ENCODE results near the gene CIB1. TPM values are rescaled to one million over a fixed set of nuclear protein-coding genes. Genes with fewer than 3 reads are reported as not detected.

The CIB1 gene
- total RNA-seq, 1 donor from 2014 or later = 50.9 TPM

- H3K27me3 ChIP-seq = no peaks in the 10 kb centered on the region
- H3K4me3 ChIP-seq = peak overlapping the region in 1 of 2 donors; percentile 71
- TF ChIP-seq, protein P1, sequence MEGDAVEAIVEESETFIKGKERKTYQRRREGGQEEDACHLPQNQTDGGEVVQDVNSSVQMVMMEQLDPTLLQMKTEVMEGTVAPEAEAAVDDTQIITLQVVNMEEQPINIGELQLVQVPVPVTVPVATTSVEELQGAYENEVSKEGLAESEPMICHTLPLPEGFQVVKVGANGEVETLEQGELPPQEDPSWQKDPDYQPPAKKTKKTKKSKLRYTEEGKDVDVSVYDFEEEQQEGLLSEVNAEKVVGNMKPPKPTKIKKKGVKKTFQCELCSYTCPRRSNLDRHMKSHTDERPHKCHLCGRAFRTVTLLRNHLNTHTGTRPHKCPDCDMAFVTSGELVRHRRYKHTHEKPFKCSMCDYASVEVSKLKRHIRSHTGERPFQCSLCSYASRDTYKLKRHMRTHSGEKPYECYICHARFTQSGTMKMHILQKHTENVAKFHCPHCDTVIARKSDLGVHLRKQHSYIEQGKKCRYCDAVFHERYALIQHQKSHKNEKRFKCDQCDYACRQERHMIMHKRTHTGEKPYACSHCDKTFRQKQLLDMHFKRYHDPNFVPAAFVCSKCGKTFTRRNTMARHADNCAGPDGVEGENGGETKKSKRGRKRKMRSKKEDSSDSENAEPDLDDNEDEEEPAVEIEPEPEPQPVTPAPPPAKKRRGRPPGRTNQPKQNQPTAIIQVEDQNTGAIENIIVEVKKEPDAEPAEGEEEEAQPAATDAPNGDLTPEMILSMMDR (IDR thresholded peaks at IDR 0.05) = no peak
- no peak for DNase-seq (ENCODE audit: low spot score in 2 of 2)
- peaks cover 4 to 27% of the 10 kb centered on the region in 2 donors for H3K4me1 ChIP-seq
- intact Hi-C loops (cut with DNase I) = no loop called here
- no peaks in the 10 kb centered on the region for H3K9me3 ChIP-seq
- H3K27ac ChIP-seq = no peak overlapping the region
- peaks cover 22 to 37% of the 10 kb centered on the region in 2 donors for H3K36me3 ChIP-seq
These were observed 34.7 kb upstream of the CIB1 start for GRCh38 chr15:90268415-90268814.

- TF ChIP-seq, protein P1 (IDR thresholded peaks at IDR 0.05) = no peak
- H3K36me3 ChIP-seq = peaks cover 12 to 18% of the 10 kb centered on the region in 2 donors
- no peaks in the 10 kb centered on the region for H3K9me3 ChIP-seq
- H3K27me3 ChIP-seq = no peaks in the 10 kb centered on the region
- intact Hi-C loops (cut with DNase I) = no loop called here
- peak overlapping the region; percentile 62 to 71 for H3K4me3 ChIP-seq
- peaks cover 4 to 27% of the 10 kb centered on the region in 2 donors for H3K4me1 ChIP-seq
- peak overlapping the region; percentile 89 to 98 for H3K27ac ChIP-seq
- peak in 1 of 2 donors; percentile 67 for DNase-seq (ENCODE audit: low spot score in 2 of 2)
These were observed 32.7 kb upstream of the CIB1 start for GRCh38 chr15:90266485-90266884.

DNA sequence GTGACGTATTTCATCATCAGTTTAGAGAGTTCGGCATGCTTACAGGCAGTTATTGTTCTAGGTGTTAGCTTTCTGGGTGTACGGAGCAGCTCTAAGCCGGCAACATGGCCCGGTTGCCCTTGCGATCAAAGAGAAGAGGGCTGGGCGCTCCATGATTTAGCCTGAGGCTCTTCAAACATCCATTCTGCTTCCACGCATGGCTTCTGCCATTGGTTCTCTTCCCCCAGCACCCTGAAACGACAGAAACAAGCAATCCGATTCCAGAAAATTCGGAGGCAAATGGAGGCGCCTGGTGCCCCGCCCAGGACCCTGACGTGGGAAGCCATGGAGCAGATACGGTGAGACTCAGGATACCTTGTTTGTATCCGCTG lies 32.3 kb upstream of the CIB1 start:
- H3K4me1 ChIP-seq = peaks cover 4 to 26% of the 10 kb centered on the region in 2 donors
- no peaks in the 10 kb centered on the region for H3K27me3 ChIP-seq
- no peak for DNase-seq (ENCODE audit: low spot score in 2 of 2)
- TF ChIP-seq, protein P1 (IDR thresholded peaks at IDR 0.05) = no peak
- H3K9me3 ChIP-seq = no peaks in the 10 kb centered on the region
- peak overlapping the region; percentile 89 to 98 for H3K27ac ChIP-seq
- intact Hi-C loops (cut with DNase I) = no loop called here
- peaks cover 7 to 14% of the 10 kb centered on the region in 2 donors for H3K36me3 ChIP-seq
- H3K4me3 ChIP-seq = peak overlapping the region; percentile 62 to 71

GRCh38 chr15:90265271-90266060 lies 31.7 kb upstream of the CIB1 start, which contains the start of gene NGRN:
Gene NGRN, plus strand, starts transcription at chr15:90265672. Its CDS starts 41 bp downstream, at chr15:90265713.
- no peaks in the 10 kb centered on the region for H3K27me3 ChIP-seq
- TF ChIP-seq, protein P1 (IDR thresholded peaks at IDR 0.05) = no peak
- peak within 1 kb of the TSS; percentile 89 to 98 for H3K27ac ChIP-seq
- peaks cover 4 to 24% of the 10 kb centered on the region in 2 donors for H3K4me1 ChIP-seq
- peaks cover 1 to 8% of the 10 kb centered on the region in 2 donors for H3K36me3 ChIP-seq
- peak; percentile 68 to 95 for DNase-seq (ENCODE audit: low spot score in 2 of 2)
- no peaks in the 10 kb centered on the region for H3K9me3 ChIP-seq
- intact Hi-C loops (cut with DNase I) = loop anchor here (1.0 to 2.0 kb wide), 2 partner anchors 17 to 31 kb away; partner anchors contain the start of genes GDPGP1 and TTLL13
- peak within 1 kb of the TSS; percentile 62 to 71 for H3K4me3 ChIP-seq

DNA sequence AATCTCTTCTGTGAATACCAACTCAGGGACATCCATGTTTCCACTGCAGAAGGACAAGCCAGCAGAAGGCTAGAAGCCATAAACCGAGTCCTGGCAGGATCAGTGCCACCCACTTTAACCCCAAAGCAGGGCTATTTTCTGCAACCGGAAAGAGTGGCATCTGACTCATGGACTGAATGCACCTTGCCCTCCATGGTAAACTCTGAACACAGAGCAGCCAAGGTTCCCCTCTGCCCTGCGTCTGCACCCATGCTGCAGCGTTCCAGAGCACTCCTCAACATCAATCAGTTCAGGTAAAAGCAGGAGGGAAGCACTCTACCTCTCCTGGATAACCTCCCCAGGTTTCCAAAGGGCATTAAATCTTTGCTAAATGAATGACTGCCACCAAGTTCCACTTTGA lies 30.9 kb upstream of the CIB1 start:
- TF ChIP-seq, protein P1 (IDR thresholded peaks at IDR 0.05) = no peak
- Histone ChIP-seq H3K27ac (peak overlapping the region; percentile 89 to 98), H3K4me3 (peak overlapping the region; percentile 62 to 71), H3K27me3 (no peaks in the 10 kb centered on the region), H3K4me1 (peaks cover 4 to 24% of the 10 kb centered on the region in 2 donors), H3K9me3 (no peaks in the 10 kb centered on the region), H3K36me3 (no peaks in the 10 kb centered on the region)
- DNase-seq (ENCODE audit: low spot score in 2 of 2) = no peak
- intact Hi-C loops (cut with DNase I) = loop anchor here (1.0 to 2.0 kb wide), 2 partner anchors 16 to 30 kb away; partner anchors contain the start of genes GDPGP1 and TTLL13
